HepG2 (cell line): ENCODE measurements around the gene NEURL2. TPM values are rescaled to one million over a fixed set of nuclear protein-coding genes. Genes with fewer than 3 reads are reported as not detected.

Experiments used
- GZF1 ChIP-seq: sonication (generic); formaldehyde crosslinking; IDR thresholded peaks from 2 replicates; pipeline ENCODE4 v1.5.1; 2020; ENCODE audit warnings: mild to moderate bottlenecking, missing genetic modification reagents
- RXRA ChIP-seq: sonication (generic); formaldehyde crosslinking; IDR thresholded peaks from 2 replicates; pipeline ENCODE4 v1.5.1; 2020; ENCODE audit warnings: missing genetic modification reagents
- TBX2 ChIP-seq: sonication (generic); formaldehyde crosslinking; IDR thresholded peaks from 2 replicates; pipeline ENCODE4 v1.5.0; 2020; ENCODE audit warnings: missing genetic modification reagents, mild to moderate bottlenecking, borderline replicate concordance
- ZNF256 ChIP-seq: sonication (generic); formaldehyde crosslinking; conservative IDR thresholded peaks from 2 replicates; pipeline ENCODE4 v1.4.0; 2020; ENCODE audit warnings: missing genetic modification reagents
- ZNF44 ChIP-seq: sonication (generic); formaldehyde crosslinking; IDR thresholded peaks from 2 replicates; pipeline ENCODE4 v1.5.1; 2020; ENCODE audit warnings: mild to moderate bottlenecking, missing genetic modification reagents
- polyA plus RNA-seq, 8 experiments: library from polyadenylated mRNA; depleted of rRNA in 3 of 8; stranded (reverse) in 7 of 8; unstranded in 1 of 8; fragments of >200 nt; fragmentation: Illumina TruSeq in 4 of 8; extraction: Trizol in 4 of 8; gene quantifications; 2 replicates each; pipeline versions ENCODE4 v1.2.1 to v1.2.3, GENCODE V29; 2011 to 2016; ENCODE audit warnings: low read depth in 4 of 8, missing spikeins in 1 of 8, mixed read lengths in 1 of 8; ENCODE audit not compliant: insufficient read depth in 1 of 8
- total RNA-seq, 5 experiments: library from RNA; depleted of rRNA; stranded (reverse); fragments of >200 nt; fragmentation: Illumina TruSeq; extraction: Trizol; gene quantifications; 2 replicates each; pipeline ENCODE4 v1.2.3, GENCODE V29; 2016; ENCODE audit warnings: low read depth in 1 of 5
- TF ChIP-seq, protein P1 (sequence below): sonication (generic); formaldehyde crosslinking; IDR thresholded peaks from 2 replicates; pipeline ENCODE4 v1.8.1; 2022; ENCODE audit warnings: low read depth, mild to moderate bottlenecking, missing genetic modification reagents
- TF ChIP-seq, protein P2 (sequence below): sonication (generic); formaldehyde crosslinking; IDR thresholded peaks from 2 replicates; pipeline ENCODE4 v1.5.0; 2020; ENCODE audit warnings: mild to moderate bottlenecking, missing genetic modification reagents, borderline replicate concordance
- TF ChIP-seq, protein P3 (sequence below): sonication (generic); formaldehyde crosslinking; IDR thresholded peaks from 2 replicates; pipeline ENCODE4 v1.5.1; 2020; ENCODE audit warnings: mild to moderate bottlenecking, missing genetic modification reagents, moderate library complexity
- TF ChIP-seq, protein P4 (sequence below): sonication (generic); formaldehyde crosslinking; IDR thresholded peaks from 2 replicates; pipeline ENCODE4 v1.8.0; 2022; ENCODE audit warnings: missing genetic modification reagents, low read depth, mild to moderate bottlenecking, borderline replicate concordance

Gene NEURL2
- total and polyA plus RNA-seq, 2 of the 13 experiments (the other 11 are each of a cell fraction or from before 2014, with no cell fraction given) = 7.2 to 9.7 TPM

DNA sequence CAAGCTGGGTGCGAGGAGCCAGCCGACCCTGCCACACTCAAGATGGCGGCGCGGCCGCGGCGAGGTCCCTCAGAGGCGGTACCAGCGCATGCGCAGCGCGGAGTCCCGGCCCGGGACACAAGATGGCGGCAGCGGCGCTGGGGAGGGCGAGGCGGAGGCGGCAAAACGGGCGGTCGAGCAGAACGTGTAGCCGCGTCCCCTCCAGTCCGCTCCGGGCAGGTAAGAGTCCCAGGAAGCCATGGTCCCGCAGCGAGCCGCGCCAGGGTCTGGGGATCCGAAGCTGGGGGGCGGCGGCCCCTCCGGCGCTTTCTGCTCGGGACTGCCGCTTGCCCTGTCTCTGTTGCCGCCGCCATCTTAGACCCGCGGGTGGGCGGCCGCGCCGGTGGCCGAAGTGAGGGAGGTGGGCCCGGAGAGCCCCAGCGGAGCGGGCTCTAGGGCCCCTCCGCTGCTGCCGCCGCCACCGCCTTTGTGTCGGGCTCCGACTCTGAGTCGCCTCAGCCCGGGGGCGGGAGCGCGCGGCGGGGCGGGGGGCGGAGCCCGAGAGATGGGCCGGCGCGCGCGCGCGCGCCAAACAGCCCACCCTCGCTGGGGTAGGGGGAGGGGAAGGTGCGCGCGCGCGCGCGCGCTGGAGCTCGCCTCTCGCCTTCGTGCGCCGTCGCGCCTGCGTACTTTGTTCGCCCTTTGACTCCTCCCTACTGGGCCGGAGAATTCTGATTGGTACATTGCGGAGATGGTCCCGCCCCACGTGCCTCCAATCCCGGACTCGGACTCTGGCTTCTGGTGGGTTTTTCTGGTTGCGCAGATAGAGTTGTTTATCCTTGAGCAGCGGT lies 43.8 kb upstream of the NEURL2 start, which contains the start of gene PCIF1 (continued):
- TF ChIP-seq, protein P1, sequence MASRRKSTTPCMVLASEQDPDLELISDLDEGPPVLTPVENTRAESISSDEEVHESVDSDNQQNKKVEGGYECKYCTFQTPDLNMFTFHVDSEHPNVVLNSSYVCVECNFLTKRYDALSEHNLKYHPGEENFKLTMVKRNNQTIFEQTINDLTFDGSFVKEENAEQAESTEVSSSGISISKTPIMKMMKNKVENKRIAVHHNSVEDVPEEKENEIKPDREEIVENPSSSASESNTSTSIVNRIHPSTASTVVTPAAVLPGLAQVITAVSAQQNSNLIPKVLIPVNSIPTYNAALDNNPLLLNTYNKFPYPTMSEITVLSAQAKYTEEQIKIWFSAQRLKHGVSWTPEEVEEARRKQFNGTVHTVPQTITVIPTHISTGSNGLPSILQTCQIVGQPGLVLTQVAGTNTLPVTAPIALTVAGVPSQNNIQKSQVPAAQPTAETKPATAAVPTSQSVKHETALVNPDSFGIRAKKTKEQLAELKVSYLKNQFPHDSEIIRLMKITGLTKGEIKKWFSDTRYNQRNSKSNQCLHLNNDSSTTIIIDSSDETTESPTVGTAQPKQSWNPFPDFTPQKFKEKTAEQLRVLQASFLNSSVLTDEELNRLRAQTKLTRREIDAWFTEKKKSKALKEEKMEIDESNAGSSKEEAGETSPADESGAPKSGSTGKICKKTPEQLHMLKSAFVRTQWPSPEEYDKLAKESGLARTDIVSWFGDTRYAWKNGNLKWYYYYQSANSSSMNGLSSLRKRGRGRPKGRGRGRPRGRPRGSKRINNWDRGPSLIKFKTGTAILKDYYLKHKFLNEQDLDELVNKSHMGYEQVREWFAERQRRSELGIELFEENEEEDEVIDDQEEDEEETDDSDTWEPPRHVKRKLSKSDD (CRISPR knock-in tag) = peak; percentile 97
- TF ChIP-seq, protein P2, sequence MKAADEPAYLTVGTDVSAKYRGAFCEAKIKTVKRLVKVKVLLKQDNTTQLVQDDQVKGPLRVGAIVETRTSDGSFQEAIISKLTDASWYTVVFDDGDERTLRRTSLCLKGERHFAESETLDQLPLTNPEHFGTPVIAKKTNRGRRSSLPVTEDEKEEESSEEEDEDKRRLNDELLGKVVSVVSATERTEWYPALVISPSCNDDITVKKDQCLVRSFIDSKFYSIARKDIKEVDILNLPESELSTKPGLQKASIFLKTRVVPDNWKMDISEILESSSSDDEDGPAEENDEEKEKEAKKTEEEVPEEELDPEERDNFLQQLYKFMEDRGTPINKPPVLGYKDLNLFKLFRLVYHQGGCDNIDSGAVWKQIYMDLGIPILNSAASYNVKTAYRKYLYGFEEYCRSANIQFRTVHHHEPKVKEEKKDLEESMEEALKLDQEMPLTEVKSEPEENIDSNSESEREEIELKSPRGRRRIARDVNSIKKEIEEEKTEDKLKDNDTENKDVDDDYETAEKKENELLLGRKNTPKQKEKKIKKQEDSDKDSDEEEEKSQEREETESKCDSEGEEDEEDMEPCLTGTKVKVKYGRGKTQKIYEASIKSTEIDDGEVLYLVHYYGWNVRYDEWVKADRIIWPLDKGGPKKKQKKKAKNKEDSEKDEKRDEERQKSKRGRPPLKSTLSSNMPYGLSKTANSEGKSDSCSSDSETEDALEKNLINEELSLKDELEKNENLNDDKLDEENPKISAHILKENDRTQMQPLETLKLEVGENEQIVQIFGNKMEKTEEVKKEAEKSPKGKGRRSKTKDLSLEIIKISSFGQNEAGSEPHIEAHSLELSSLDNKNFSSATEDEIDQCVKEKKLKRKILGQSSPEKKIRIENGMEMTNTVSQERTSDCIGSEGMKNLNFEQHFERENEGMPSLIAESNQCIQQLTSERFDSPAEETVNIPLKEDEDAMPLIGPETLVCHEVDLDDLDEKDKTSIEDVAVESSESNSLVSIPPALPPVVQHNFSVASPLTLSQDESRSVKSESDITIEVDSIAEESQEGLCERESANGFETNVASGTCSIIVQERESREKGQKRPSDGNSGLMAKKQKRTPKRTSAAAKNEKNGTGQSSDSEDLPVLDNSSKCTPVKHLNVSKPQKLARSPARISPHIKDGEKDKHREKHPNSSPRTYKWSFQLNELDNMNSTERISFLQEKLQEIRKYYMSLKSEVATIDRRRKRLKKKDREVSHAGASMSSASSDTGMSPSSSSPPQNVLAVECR = peak; percentile 70
- TF ChIP-seq ZNF256 (CRISPR knock-in tag) = peak; percentile 85; the same call in 1 of the 2 replicates
- TF ChIP-seq RXRA = peak; percentile 88; the same call in 1 of the 2 replicates
- TF ChIP-seq, protein P3, sequence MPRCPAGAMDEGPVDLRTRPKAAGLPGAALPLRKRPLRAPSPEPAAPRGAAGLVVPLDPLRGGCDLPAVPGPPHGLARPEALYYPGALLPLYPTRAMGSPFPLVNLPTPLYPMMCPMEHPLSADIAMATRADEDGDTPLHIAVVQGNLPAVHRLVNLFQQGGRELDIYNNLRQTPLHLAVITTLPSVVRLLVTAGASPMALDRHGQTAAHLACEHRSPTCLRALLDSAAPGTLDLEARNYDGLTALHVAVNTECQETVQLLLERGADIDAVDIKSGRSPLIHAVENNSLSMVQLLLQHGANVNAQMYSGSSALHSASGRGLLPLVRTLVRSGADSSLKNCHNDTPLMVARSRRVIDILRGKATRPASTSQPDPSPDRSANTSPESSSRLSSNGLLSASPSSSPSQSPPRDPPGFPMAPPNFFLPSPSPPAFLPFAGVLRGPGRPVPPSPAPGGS (CRISPR knock-in tag) = peak; percentile 87
- TF ChIP-seq ZNF44 (CRISPR knock-in tag) = no peak
- 0 out of 2 replicates have a peak, but pooled peaks have one; percentile 12 for TF ChIP-seq GZF1 (CRISPR knock-in tag)
- TF ChIP-seq, protein P4, sequence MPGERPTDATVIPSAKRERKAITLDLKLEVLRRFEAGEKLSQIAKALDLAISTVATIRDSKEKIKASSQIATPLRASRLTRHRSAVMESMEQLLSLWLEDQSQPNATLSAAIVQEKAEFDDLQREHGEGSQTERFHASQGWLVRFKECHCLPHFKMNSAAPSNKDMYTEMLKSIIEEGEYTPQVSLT (CRISPR knock-in tag) = peak; percentile 97; the same call in 1 of the 2 replicates
- TF ChIP-seq TBX2 (CRISPR knock-in tag) = peak; percentile 84
